HCT116 (cell line): ENCODE results near the gene GABBR2. TPM values are rescaled to one million over a fixed set of nuclear protein-coding genes. Genes with fewer than 3 reads are reported as not detected.

Experiments
- ATAC-seq: fragments of 200-7000 bp; cut with Tn5 transposase; 2 replicates; pipeline ENCODE4 v1.9.1; 2020; ENCODE audit warnings: mild to moderate bottlenecking, moderate library complexity
- BruUV-seq: library from RNA; stranded (reverse); fragments of 400-500 nt; replicated peaks from 2 replicates; lab custom pipeline; 2021; lab: Mats Ljungman, UMichigan
- CTCF ChIA-PET: fragments of 300-600 bp; sonication (Branson Sonifier 250); formaldehyde crosslinking; loops from one replicate; lab custom pipeline; 2021; ENCODE audit warnings: antibody characterized with exemption; lab: Charles Lee
- POLR2A ChIA-PET: fragments of 300-600, 350-600 bp; sonication (Branson Sonifier 250); formaldehyde crosslinking; loops from one replicate; lab custom pipeline; 2021; ENCODE audit warnings: antibody characterized with exemption; lab: Charles Lee
- RAD21 ChIA-PET, 2 experiments: fragments of 300-600 bp; sonication (Branson Sonifier 250); formaldehyde crosslinking; loops; one replicate each; lab custom pipeline; 2023; ENCODE audit warnings: low total read pairs in 2 of 2; ENCODE audit not compliant: uncharacterized antibody in 2 of 2, unreplicated experiment in 2 of 2, low non-redundant PET in 1 of 2; lab: Charles Lee
- DNase-seq: peaks from one replicate; pipeline ENCODE4 v3.0.0-alpha.2; 2010; ENCODE audit warnings: low read depth, low spot score
- H2AFZ ChIP-seq: fragments of 200-600 bp; shearing (Covaris generic), sonication (generic); 2 replicates; pipeline ENCODE4 v1.6.1; 2017; ENCODE audit warnings: low read depth, mixed run types, mixed read lengths, antibody characterized with exemption, low read length; ENCODE audit not compliant: poor library complexity, severe bottlenecking
- H3K27ac ChIP-seq: 2 replicates; pipeline ENCODE4 v1.5.1; 2012; ENCODE audit warnings: low read depth, low read length
- H3K27me3 ChIP-seq: fragments of 200-600 bp; sonication (generic); 2 replicates; pipeline ENCODE4 v1.6.1; 2016; ENCODE audit warnings: mixed run types, low read length, mixed read lengths; ENCODE audit not compliant: insufficient read depth
- H3K36me3 ChIP-seq, 2 experiments: fragments of 200-500 bp in 1 of 2; fragments of 200-600 bp in 1 of 2; sonication (Bioruptor generic) in 1 of 2; sonication (generic) in 1 of 2; 2 replicates each; pipeline versions ENCODE4 v1.5.1 to v1.6.1; 2014 to 2016; ENCODE audit warnings: low read length in 2 of 2, inconsistent platforms in 1 of 2, mixed read lengths in 1 of 2, mixed run types in 1 of 2; ENCODE audit not compliant: insufficient read depth in 2 of 2, control insufficient read depth in 1 of 2
- H3K4me1 ChIP-seq, 2 experiments: fragments of 200-600 bp in 1 of 2; sonication (generic) in 1 of 2; 2 replicates each; pipeline versions ENCODE4 v1.5.1 to v1.6.1; 2012 to 2017; ENCODE audit warnings: low read length in 2 of 2, inconsistent platforms in 1 of 2, mild to moderate bottlenecking in 1 of 2, mixed read lengths in 1 of 2, mixed run types in 1 of 2, moderate library complexity in 1 of 2; ENCODE audit not compliant: insufficient read depth in 2 of 2, control insufficient read depth in 1 of 2
- H3K4me2 ChIP-seq: fragments of 200-600 bp; sonication (generic); 2 replicates; pipeline ENCODE4 v1.6.1; 2017; ENCODE audit warnings: mixed run types, low read length, mixed read lengths
- H3K4me3 ChIP-seq, 2 experiments: fragments of 200-600 bp in 1 of 2; sonication (generic) in 1 of 2; replicated peaks in 1 of 2; 2 replicates each; pipeline ENCODE4 v1.5.1; 2011 to 2016; ENCODE audit warnings: low read length in 2 of 2, control low read depth in 1 of 2, low read depth in 1 of 2, mild to moderate bottlenecking in 1 of 2, mixed read lengths in 1 of 2, mixed run types in 1 of 2
- H3K79me2 ChIP-seq: fragments of 200-600 bp; sonication (generic); 2 replicates; pipeline ENCODE4 v1.6.1; 2017; ENCODE audit warnings: mild to moderate bottlenecking, mixed run types, low read length, moderate library complexity, mixed read lengths; ENCODE audit not compliant: insufficient read depth
- H3K9ac ChIP-seq: fragments of 200-600 bp; sonication (generic); 2 replicates; pipeline ENCODE4 v1.6.1; 2016; ENCODE audit warnings: low read length, mixed read lengths
- H3K9me2 ChIP-seq: fragments of 200-600 bp; sonication (generic), shearing (Covaris generic); 2 replicates; pipeline ENCODE4 v1.6.1; 2017; ENCODE audit warnings: mixed run types, mild to moderate bottlenecking, moderate library complexity; ENCODE audit not compliant: insufficient read depth
- H3K9me3 ChIP-seq, 2 experiments: fragments of 200-500 bp in 1 of 2; fragments of 200-600 bp in 1 of 2; sonication (Bioruptor generic) in 1 of 2; sonication (generic) in 1 of 2; 2 replicates each; pipeline ENCODE4 v1.6.1; 2014 to 2017; ENCODE audit warnings: low read length in 2 of 2, mixed read lengths in 2 of 2, inconsistent platforms in 1 of 2, low read depth in 1 of 2, mild to moderate bottlenecking in 1 of 2, mixed run types in 1 of 2, moderate library complexity in 1 of 2; ENCODE audit not compliant: control insufficient read depth in 1 of 2, insufficient read depth in 1 of 2
- H4K20me1 ChIP-seq: fragments of 200-600 bp; sonication (generic), shearing (Covaris generic); 2 replicates; pipeline ENCODE4 v1.6.1; 2017; ENCODE audit warnings: mixed run types, mild to moderate bottlenecking, moderate library complexity; ENCODE audit not compliant: insufficient read depth
- CBX3 ChIP-seq: IDR thresholded peaks from 2 replicates; pipeline ENCODE4 v1.6.1; 2012; ENCODE audit warnings: low read depth
- CEBPB ChIP-seq: IDR thresholded peaks from 2 replicates; pipeline ENCODE4 v1.6.1; 2012; ENCODE audit warnings: low read depth
- EGR1 ChIP-seq: IDR thresholded peaks from 2 replicates; pipeline ENCODE4 v1.6.1; 2012; ENCODE audit warnings: low read depth
- ELF1 ChIP-seq: IDR thresholded peaks from 2 replicates; pipeline ENCODE4 v1.6.1; 2012; ENCODE audit warnings: low read depth, borderline replicate concordance
- EZH2 ChIP-seq: fragments of 200-600 bp; sonication (generic); IDR thresholded peaks from 2 replicates; pipeline ENCODE4 v1.6.1; 2017; ENCODE audit warnings: antibody characterized with exemption, mixed run types
- FOSL1 ChIP-seq: IDR thresholded peaks from 2 replicates; pipeline ENCODE4 v1.6.1; 2012; ENCODE audit warnings: low read depth
- JUND ChIP-seq: IDR thresholded peaks from 2 replicates; pipeline ENCODE4 v1.6.1; 2012
- POLR2A ChIP-seq: IDR thresholded peaks from 2 replicates; pipeline ENCODE4 v1.7.0; 2011; ENCODE audit warnings: borderline replicate concordance; ENCODE audit not compliant: insufficient read depth, insufficient read length; ENCODE audit errors: extremely low read depth
- POLR2AphosphoS5 ChIP-seq: IDR thresholded peaks from 2 replicates; pipeline ENCODE4 v1.6.1; 2011; ENCODE audit warnings: mild to moderate bottlenecking, low read depth, low read length, moderate library complexity
- RAD21 ChIP-seq: IDR thresholded peaks from 2 replicates; pipeline ENCODE4 v1.6.1; 2012; ENCODE audit warnings: low read depth, mild to moderate bottlenecking
- SIN3A ChIP-seq: IDR thresholded peaks from 2 replicates; pipeline ENCODE4 v1.6.1; 2012; ENCODE audit warnings: low read depth
- SRF ChIP-seq: IDR thresholded peaks from 2 replicates; pipeline ENCODE4 v1.6.1; 2012; ENCODE audit warnings: low read depth
- TCF7L2 ChIP-seq: IDR thresholded peaks from 2 replicates; pipeline ENCODE4 v1.7.0; 2011; ENCODE audit warnings: borderline replicate concordance, inconsistent platforms; ENCODE audit not compliant: insufficient read depth, insufficient read length; ENCODE audit errors: extremely low read depth
- YY1 ChIP-seq: IDR thresholded peaks from 2 replicates; pipeline ENCODE4 v1.6.1; 2011; ENCODE audit warnings: low read length, low read depth, moderate library complexity, mild to moderate bottlenecking; ENCODE audit not compliant: insufficient replicate concordance; ENCODE audit errors: extremely low read depth
- ZFX ChIP-seq: fragments of 450-650 bp; IDR thresholded peaks from 2 replicates; pipeline ENCODE4 v1.6.1; 2017
- intact Hi-C: fragments of 100-400 bp; cut with micrococcal nuclease; formaldehyde crosslinking; loops from 2 replicates; pipeline ENCODE4 v1.10.0; 2022
- total RNA-seq: library from RNA; stranded (reverse); gene quantifications from one replicate; pipeline ENCODE4 v1.2.1, GENCODE V29; 2021; ENCODE audit not compliant: unreplicated experiment
- TF ChIP-seq, protein P1 (sequence below), 3 experiments: fragments of 200-600 bp in 1 of 3; sonication (generic) in 1 of 3; IDR thresholded peaks in 2 of 3; conservative IDR thresholded peaks in 1 of 3; 2 replicates each; pipeline ENCODE4 v1.5.1; 2012 to 2017; ENCODE audit warnings: low read depth in 2 of 3, low read length in 2 of 3, antibody characterized with exemption in 1 of 3, borderline replicate concordance in 1 of 3, control low read depth in 1 of 3, mild to moderate bottlenecking in 1 of 3, mixed read lengths in 1 of 3, mixed run types in 1 of 3, moderate library complexity in 1 of 3; ENCODE audit not compliant: insufficient read depth in 1 of 3
- TF ChIP-seq, protein P2 (sequence below): IDR thresholded peaks from 2 replicates; pipeline ENCODE4 v1.6.1; 2012
- TF ChIP-seq, protein P3 (sequence below): IDR thresholded peaks from 2 replicates; pipeline ENCODE4 v1.6.1; 2011; ENCODE audit warnings: mild to moderate bottlenecking, low read length, moderate library complexity; ENCODE audit not compliant: insufficient replicate concordance; ENCODE audit errors: extremely low read depth
- TF ChIP-seq, protein P4 (sequence below): IDR thresholded peaks from 2 replicates; pipeline ENCODE4 v1.6.1; 2012; ENCODE audit warnings: low read depth

The GABBR2 gene
- total RNA-seq, 1 experiment from 2014 or later: 0.15 TPM

DNA sequence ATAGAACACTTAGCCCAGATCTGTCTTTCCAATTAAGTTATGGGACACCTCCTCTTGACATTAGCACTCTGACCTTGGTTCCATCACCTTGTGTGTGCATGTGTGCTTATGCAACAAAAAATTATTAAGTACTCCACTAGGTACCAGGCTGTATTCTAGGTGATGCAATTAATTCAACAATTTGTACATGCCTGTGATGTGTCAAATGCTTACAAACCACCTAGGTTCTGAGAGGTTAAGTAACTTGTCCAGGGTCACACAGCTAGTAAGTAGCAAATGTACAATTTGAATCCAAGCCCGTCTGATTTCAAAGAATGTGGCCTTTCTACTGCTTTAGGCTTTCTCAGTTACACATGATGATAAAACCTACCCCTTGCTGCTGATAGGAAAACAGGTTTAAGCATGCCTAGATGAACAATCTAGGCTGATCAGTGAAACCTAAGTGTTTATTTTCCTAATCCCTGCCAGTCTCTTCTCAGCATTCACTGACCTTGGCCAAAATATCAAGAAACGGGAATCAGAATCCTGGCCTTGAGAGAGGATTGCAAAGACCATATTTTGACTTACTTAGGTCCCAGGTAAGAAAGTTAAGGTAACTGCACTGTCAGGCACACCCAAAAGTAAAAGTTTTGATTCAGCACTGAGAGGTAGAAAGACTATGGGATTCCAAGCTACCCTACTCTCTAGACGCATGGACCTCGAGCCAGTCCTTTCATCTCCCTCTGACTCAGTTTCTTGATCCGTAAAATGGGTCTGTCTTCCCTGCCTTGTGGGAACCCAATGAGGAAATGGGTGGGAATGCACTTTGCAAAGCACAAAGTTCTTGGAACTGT, 454.3 kb downstream of the GABBR2 start:
- no peak overlapping the region for H2AFZ ChIP-seq
- ATAC-seq (no peak), DNase-seq (no peak)
- H3K9me2 ChIP-seq: no peaks in the 10 kb centered on the region
- H3K27me3 ChIP-seq: no peaks in the 10 kb centered on the region
- POLR2A ChIA-PET: no interaction called here
- no peak overlapping the region for H3K27ac ChIP-seq
- peak overlapping the region; percentile 85 for H3K4me2 ChIP-seq
- H3K9me3 ChIP-seq: no peaks in the 10 kb centered on the region
- H3K79me2 ChIP-seq: peaks cover 15% of the 10 kb centered on the region; the same call in 1 of the 2 replicates
- H4K20me1 ChIP-seq: no peaks in the 10 kb centered on the region
- CTCF ChIA-PET: interaction anchor here (1.5 kb wide), 1 partner anchor 9 kb away, joined by 5 read pairs; no protein-coding TSS in a partner anchor
- no peak for TF ChIP-seq POLR2AphosphoS5
- TF ChIP-seq, protein P1, sequence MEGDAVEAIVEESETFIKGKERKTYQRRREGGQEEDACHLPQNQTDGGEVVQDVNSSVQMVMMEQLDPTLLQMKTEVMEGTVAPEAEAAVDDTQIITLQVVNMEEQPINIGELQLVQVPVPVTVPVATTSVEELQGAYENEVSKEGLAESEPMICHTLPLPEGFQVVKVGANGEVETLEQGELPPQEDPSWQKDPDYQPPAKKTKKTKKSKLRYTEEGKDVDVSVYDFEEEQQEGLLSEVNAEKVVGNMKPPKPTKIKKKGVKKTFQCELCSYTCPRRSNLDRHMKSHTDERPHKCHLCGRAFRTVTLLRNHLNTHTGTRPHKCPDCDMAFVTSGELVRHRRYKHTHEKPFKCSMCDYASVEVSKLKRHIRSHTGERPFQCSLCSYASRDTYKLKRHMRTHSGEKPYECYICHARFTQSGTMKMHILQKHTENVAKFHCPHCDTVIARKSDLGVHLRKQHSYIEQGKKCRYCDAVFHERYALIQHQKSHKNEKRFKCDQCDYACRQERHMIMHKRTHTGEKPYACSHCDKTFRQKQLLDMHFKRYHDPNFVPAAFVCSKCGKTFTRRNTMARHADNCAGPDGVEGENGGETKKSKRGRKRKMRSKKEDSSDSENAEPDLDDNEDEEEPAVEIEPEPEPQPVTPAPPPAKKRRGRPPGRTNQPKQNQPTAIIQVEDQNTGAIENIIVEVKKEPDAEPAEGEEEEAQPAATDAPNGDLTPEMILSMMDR (IDR thresholded peaks at IDR 0.05 in 2 of 3, conservative IDR thresholded peaks at IDR 0.05 in 1 of 3; ENCODE audit: borderline replicate concordance in 1 of 3, insufficient read depth in 1 of 3, low read depth in 2 of 3, low read length in 2 of 3): no peak
- no peak for TF ChIP-seq POLR2A
- TF ChIP-seq FOSL1: no peak
- TF ChIP-seq ZFX: no peak
- TF ChIP-seq EZH2: no peak
- no peak for TF ChIP-seq EGR1
- no peak for TF ChIP-seq TCF7L2
- TF ChIP-seq JUND: no peak
- no peak for TF ChIP-seq SRF
- TF ChIP-seq, protein P2, sequence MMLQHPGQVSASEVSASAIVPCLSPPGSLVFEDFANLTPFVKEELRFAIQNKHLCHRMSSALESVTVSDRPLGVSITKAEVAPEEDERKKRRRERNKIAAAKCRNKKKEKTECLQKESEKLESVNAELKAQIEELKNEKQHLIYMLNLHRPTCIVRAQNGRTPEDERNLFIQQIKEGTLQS: no peak
- TF ChIP-seq, protein P3, sequence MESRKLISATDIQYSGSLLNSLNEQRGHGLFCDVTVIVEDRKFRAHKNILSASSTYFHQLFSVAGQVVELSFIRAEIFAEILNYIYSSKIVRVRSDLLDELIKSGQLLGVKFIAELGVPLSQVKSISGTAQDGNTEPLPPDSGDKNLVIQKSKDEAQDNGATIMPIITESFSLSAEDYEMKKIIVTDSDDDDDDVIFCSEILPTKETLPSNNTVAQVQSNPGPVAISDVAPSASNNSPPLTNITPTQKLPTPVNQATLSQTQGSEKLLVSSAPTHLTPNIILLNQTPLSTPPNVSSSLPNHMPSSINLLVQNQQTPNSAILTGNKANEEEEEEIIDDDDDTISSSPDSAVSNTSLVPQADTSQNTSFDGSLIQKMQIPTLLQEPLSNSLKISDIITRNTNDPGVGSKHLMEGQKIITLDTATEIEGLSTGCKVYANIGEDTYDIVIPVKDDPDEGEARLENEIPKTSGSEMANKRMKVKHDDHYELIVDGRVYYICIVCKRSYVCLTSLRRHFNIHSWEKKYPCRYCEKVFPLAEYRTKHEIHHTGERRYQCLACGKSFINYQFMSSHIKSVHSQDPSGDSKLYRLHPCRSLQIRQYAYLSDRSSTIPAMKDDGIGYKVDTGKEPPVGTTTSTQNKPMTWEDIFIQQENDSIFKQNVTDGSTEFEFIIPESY: no peak
- no peak for TF ChIP-seq SIN3A
- TF ChIP-seq, protein P4, sequence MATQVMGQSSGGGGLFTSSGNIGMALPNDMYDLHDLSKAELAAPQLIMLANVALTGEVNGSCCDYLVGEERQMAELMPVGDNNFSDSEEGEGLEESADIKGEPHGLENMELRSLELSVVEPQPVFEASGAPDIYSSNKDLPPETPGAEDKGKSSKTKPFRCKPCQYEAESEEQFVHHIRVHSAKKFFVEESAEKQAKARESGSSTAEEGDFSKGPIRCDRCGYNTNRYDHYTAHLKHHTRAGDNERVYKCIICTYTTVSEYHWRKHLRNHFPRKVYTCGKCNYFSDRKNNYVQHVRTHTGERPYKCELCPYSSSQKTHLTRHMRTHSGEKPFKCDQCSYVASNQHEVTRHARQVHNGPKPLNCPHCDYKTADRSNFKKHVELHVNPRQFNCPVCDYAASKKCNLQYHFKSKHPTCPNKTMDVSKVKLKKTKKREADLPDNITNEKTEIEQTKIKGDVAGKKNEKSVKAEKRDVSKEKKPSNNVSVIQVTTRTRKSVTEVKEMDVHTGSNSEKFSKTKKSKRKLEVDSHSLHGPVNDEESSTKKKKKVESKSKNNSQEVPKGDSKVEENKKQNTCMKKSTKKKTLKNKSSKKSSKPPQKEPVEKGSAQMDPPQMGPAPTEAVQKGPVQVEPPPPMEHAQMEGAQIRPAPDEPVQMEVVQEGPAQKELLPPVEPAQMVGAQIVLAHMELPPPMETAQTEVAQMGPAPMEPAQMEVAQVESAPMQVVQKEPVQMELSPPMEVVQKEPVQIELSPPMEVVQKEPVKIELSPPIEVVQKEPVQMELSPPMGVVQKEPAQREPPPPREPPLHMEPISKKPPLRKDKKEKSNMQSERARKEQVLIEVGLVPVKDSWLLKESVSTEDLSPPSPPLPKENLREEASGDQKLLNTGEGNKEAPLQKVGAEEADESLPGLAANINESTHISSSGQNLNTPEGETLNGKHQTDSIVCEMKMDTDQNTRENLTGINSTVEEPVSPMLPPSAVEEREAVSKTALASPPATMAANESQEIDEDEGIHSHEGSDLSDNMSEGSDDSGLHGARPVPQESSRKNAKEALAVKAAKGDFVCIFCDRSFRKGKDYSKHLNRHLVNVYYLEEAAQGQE: no peak
- no peak for TF ChIP-seq ELF1
- TF ChIP-seq YY1: no peak
- TF ChIP-seq CBX3: no peak
- no peak for TF ChIP-seq RAD21
- TF ChIP-seq CEBPB: no peak
- no peaks in the 10 kb centered on the region for H3K36me3 ChIP-seq
- peak overlapping the region; percentile 77 to 96 for H3K4me3 ChIP-seq
- peaks cover 47 to 62% of the 10 kb centered on the region in 2 experiments for H3K4me1 ChIP-seq
- peak overlapping the region; percentile 69 for H3K9ac ChIP-seq
- no TSS peak for BruUV-seq
- intact Hi-C loops: no loop called here
- RAD21 ChIA-PET: no interaction called here
